ENCODE results near the gene MARCHF10.

DNA sequence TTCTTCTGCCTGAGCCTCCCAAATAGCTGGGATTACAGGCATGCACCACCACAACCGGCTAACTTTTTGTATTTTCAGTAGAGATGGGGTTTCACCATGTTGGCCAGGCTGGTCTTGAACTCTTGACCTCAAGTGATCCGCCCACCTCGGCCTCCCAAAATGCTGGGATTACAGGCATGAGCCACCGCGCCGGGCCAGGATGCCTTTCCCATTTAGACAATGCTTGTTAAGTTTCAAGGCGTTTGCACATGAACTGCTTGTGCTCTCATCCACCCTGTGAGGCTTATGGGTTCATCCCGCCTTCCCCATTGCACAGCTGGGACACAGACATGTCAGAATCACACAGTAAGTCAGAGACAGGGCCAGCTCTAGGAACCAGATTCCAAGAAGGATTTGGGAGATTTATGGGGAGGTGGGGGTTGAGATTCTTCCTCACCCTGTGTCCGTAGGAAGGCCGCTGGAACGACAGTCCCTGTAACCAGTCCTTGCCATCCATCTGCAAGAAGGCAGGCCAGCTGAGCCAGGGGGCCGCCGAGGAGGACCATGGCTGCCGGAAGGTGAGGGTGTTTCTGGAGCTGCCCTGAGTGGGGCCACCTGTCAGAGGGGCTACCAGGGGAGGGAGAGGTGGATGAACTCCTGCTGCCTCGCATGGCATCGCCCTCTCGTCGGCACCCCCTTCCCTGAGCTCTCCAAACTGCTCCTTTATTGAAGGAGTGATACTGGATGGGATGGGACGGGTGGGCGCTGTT, 134.3 kb downstream of the MARCHF10 start:
- TF ChIP-seq, protein P1, sequence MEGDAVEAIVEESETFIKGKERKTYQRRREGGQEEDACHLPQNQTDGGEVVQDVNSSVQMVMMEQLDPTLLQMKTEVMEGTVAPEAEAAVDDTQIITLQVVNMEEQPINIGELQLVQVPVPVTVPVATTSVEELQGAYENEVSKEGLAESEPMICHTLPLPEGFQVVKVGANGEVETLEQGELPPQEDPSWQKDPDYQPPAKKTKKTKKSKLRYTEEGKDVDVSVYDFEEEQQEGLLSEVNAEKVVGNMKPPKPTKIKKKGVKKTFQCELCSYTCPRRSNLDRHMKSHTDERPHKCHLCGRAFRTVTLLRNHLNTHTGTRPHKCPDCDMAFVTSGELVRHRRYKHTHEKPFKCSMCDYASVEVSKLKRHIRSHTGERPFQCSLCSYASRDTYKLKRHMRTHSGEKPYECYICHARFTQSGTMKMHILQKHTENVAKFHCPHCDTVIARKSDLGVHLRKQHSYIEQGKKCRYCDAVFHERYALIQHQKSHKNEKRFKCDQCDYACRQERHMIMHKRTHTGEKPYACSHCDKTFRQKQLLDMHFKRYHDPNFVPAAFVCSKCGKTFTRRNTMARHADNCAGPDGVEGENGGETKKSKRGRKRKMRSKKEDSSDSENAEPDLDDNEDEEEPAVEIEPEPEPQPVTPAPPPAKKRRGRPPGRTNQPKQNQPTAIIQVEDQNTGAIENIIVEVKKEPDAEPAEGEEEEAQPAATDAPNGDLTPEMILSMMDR (IDR thresholded peaks at IDR 0.05): no peak
- no peak for TF ChIP-seq POLR2A (IDR thresholded peaks at IDR 0.05)
